Esophagus squamous epithelium (tissue), 5 donors: ENCODE data around the gene SPOCK1. TPM values are rescaled to one million over a fixed set of nuclear protein-coding genes. Genes with fewer than 3 reads are reported as not detected.

Source experiments
- DNase-seq: peaks from one replicate; lab custom pipeline; 2025; lab: John Stamatoyannopoulos, UW
- H3K27ac ChIP-seq, 4 donors: fragments of 200-600 bp; sonication (generic); one replicate each; pipeline ENCODE4 v1.5.1; 2016 to 2019; ENCODE audit warnings: mild to moderate bottlenecking in 1 of 4
- H3K27me3 ChIP-seq, 4 donors: fragments of 200-600 bp; sonication (generic); 1 replicate in 3 of 4; 2 replicates in 1 of 4; pipeline versions ENCODE4 v1.5.1 to v1.6.0; 2017 to 2021; ENCODE audit warnings: antibody characterized with exemption in 1 of 4
- H3K36me3 ChIP-seq, 3 donors: fragments of 200-600 bp; sonication (generic); one replicate each; pipeline ENCODE4 v1.5.1; 2016 to 2019
- H3K4me1 ChIP-seq, 3 donors: fragments of 200-600 bp; sonication (generic); one replicate each; pipeline ENCODE4 v1.5.1; 2017 to 2019
- H3K4me3 ChIP-seq, 4 donors: fragments of 200-600 bp; sonication (generic); 1 replicate in 3 of 4; 2 replicates in 1 of 4; pipeline ENCODE4 v1.5.1; 2016 to 2019; ENCODE audit warnings: mild to moderate bottlenecking in 2 of 4, moderate library complexity in 1 of 4
- H3K9me3 ChIP-seq, 3 donors: fragments of 200-600 bp; sonication (generic); one replicate each; pipeline ENCODE4 v1.5.1; 2016 to 2019
- POLR2A ChIP-seq, 4 donors: fragments of 450-650 bp; IDR thresholded peaks; one replicate each; pipeline ENCODE4 v1.6.1; 2017; ENCODE audit warnings: antibody characterized with exemption in 4 of 4, mild to moderate bottlenecking in 4 of 4, moderate library complexity in 3 of 4
- WGBS, 2 donors: methylation state at CpG; one replicate each; pipeline ENCODE4 v1.1.5; 2018; 5-methylcytosine and 5-hydroxymethylcytosine counted together
- intact Hi-C: fragments of 100-400 bp; cut with DNase I; formaldehyde crosslinking; loops from one replicate; pipeline ENCODE4 v1.15.0; 2022
- total RNA-seq, 4 donors: library from RNA; depleted of rRNA; stranded (reverse); fragments of >200 nt; gene quantifications; one replicate each; pipeline ENCODE4 v1.1.0, GENCODE V29; 2016
- TF ChIP-seq, protein P1 (sequence below), 6 experiments: fragments of 450-650 bp in 4 of 6; fragments of 200-600 bp in 2 of 6; sonication (generic) in 2 of 6; IDR thresholded peaks; one replicate each; pipeline ENCODE4 v1.5.1; 2016 to 2019; ENCODE audit warnings: antibody characterized with exemption in 6 of 6, mild to moderate bottlenecking in 4 of 6, moderate library complexity in 4 of 6
- donor health status: DM: yes; HTN: yes; CAD: no.

SPOCK1 gene
- total RNA-seq, 4 donors from 2014 or later, result 0.99 to 21.9 (median 8.1) TPM

DNA sequence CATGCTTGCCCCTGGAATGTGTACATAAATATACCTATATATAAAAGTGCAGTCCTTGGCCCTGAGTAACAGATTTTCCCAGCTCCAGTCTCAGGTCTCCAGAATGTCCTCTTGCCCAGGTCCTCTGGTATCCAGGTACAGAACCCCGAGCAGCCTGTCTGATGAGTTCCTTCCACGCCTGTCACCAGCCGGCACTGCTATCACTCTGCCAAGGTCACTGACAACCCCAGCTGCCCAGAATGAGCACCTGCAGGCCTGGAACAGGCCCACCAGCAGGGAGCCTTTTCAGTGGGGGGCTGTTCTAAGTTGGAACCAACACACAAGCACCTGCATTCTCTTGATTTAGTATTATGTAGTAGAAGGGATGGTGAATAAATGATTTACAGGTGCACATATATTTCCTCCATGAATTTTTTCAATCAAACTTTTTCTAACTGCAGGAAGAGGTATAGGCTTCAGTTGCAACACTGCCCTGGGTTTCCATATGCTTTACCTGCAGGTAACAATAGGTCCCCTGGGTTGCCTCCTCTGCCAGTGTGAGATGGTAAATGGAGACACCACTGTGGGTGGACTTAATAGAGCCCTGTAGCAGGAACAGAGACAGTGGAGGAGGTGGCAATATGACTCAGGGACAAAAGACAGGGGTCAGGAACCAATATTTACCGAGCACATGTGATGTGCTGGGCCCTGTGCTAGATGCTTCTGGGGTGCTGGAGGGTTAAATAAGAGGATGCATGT, 291.9 kb downstream of the SPOCK1 start:
- intact Hi-C loops, result no loop called here
- DNase-seq, result no peak
- TF ChIP-seq, protein P1, sequence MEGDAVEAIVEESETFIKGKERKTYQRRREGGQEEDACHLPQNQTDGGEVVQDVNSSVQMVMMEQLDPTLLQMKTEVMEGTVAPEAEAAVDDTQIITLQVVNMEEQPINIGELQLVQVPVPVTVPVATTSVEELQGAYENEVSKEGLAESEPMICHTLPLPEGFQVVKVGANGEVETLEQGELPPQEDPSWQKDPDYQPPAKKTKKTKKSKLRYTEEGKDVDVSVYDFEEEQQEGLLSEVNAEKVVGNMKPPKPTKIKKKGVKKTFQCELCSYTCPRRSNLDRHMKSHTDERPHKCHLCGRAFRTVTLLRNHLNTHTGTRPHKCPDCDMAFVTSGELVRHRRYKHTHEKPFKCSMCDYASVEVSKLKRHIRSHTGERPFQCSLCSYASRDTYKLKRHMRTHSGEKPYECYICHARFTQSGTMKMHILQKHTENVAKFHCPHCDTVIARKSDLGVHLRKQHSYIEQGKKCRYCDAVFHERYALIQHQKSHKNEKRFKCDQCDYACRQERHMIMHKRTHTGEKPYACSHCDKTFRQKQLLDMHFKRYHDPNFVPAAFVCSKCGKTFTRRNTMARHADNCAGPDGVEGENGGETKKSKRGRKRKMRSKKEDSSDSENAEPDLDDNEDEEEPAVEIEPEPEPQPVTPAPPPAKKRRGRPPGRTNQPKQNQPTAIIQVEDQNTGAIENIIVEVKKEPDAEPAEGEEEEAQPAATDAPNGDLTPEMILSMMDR (IDR thresholded peaks at IDR 0.05), result no peak
- no peak for TF ChIP-seq POLR2A (IDR thresholded peaks at IDR 0.05)
- H3K9me3 ChIP-seq, result no peaks in the 10 kb centered on the region
- H3K27ac ChIP-seq, result no peak overlapping the region
- H3K27me3 ChIP-seq, result no peaks in the 10 kb centered on the region
- peaks cover 0 to 17% (median 3%) of the 10 kb centered on the region in 3 donors for H3K4me1 ChIP-seq
- H3K4me3 ChIP-seq, result no peak overlapping the region
- H3K36me3 ChIP-seq, result no peaks in the 10 kb centered on the region
- 82% methylated on average over 4 of the region's 4 CpGs; no CpG with 5 or more reads in 1 of the 2 donors for WGBS, 2 donors

DNA sequence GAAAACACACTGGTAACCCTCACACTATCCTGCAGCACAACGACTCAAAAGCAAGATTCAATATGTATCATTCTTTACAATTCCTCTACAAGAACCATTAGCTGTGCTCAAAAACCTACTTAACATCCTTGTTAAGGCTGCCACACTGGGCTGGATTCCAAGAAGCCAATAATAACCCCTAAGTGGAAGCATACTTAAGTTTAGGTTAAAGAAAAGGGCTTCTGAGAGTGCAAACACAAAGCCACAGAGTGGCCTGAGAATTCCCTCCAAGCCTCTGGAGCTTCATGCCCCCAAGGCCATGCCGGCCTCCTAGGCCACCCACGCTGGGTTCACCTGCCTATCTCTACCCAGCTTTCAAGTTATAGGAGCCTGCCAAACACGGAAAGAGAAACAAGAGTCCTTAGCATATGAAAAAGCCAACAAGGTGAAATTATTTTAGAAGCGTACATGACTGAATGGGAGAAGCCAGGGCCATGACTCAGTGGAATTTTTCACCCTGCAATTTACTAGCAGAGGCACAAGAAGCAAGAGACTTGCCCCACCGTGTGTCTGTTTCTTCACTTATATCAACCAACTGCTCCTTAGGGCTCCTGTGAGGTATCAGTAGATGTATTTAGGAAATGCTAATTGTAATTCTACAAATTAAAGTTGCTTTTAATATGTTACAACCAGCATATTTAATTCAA, 293.0 kb downstream of the SPOCK1 start:
- intact Hi-C loops, result no loop called here
- Histone ChIP-seq H3K4me3 (no peak overlapping the region), H3K4me1 (peaks cover 0 to 17% (median 3%) of the 10 kb centered on the region in 3 donors), H3K36me3 (no peaks in the 10 kb centered on the region), H3K27ac (no peak overlapping the region), H3K9me3 (no peaks in the 10 kb centered on the region), H3K27me3 (no peaks in the 10 kb centered on the region)
- 35 to 49% methylated on average over 6 of the region's 6 CpGs for WGBS, 2 donors
- DNase-seq, result no peak
- TF ChIP-seq POLR2A (IDR thresholded peaks at IDR 0.05), result no peak
- TF ChIP-seq, protein P1 (IDR thresholded peaks at IDR 0.05), result no peak

DNA sequence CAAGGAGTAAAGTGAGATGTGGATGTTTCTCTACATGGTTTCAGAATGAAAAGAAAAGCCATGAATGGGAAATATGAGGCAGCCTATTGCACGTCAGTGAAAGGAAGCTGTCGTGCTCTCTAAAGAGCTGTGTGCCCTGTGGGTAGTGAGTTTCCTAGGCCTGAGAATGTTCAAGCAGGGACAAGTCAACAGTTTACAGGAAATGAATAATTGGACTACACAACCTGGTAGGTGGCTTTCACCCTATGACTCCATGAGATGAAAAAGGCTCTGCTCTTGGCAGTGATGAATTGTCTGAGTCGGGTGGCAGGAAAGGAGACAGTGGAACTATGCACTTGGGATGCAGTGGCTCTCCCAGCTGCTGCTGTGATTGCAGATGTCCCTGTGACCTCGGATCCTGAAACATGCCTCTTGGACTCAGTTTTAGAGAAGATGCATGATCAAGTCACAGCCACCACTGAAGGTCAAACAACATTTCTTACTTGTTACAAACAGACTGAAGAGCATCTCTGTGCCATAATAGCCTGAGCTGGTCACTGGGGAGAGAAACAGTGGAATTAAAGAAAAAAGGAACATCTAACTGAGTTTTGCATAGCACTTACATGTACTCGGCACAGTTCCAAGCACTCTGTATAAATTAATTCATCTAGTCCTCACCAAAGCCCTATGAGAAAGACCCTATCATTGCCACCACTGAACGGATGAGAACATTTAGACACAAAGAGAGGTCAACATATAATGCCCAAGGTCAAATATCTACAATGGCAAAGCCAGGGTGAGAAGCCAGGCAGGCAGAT, 293.7 kb downstream of the SPOCK1 start:
- WGBS, 2 donors, result 39 to 56% methylated on average over 4 to 6 of the region's 6 CpGs
- Histone ChIP-seq H3K4me3 (no peak overlapping the region), H3K9me3 (no peaks in the 10 kb centered on the region), H3K4me1 (peaks cover 0 to 17% (median 3%) of the 10 kb centered on the region in 3 donors), H3K36me3 (no peaks in the 10 kb centered on the region), H3K27ac (no peak overlapping the region), H3K27me3 (no peaks in the 10 kb centered on the region)
- no peak for TF ChIP-seq POLR2A (IDR thresholded peaks at IDR 0.05)
- TF ChIP-seq, protein P1 (IDR thresholded peaks at IDR 0.05), result no peak
- DNase-seq, result no peak
- intact Hi-C loops, result no loop called here

DNA sequence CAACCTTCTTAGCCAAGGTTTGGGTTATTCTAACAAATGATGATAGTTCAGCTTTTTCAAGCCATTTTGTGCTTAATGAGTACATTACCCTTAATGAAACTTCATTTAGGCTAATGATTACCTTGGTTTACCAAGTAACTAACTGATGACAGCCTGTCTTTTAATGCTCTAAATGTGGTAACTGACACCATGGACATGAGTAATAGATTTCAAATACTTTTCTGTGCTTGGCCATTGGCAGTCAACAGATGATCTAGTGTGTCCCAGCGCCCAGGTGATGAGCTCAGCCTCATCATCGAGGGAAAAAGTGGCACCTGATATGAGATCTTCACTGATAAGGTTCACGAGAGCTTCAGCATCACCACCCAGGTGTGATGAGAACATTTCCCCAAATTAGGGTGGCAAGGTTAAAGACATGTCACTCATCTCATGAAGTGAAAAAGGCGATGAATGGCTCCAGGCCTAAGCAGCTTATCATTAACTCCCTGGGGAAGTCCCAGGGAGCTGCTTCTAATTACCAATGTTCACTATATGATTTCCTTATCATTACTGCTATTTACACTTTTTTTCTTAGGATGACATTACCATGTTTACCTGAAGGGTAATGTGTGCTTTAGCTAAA, 296.0 kb downstream of the SPOCK1 start:
- Histone ChIP-seq H3K4me1 (peaks cover 0 to 17% (median 3%) of the 10 kb centered on the region in 3 donors), H3K27ac (no peak overlapping the region), H3K36me3 (no peaks in the 10 kb centered on the region), H3K9me3 (no peaks in the 10 kb centered on the region), H3K27me3 (no peaks in the 10 kb centered on the region), H3K4me3 (no peak overlapping the region)
- 67 to 87% methylated on average over 4 of the region's 4 CpGs for WGBS, 2 donors
- TF ChIP-seq POLR2A (IDR thresholded peaks at IDR 0.05), result no peak
- TF ChIP-seq, protein P1 (IDR thresholded peaks at IDR 0.05), result no peak
- intact Hi-C loops, result no loop called here
- DNase-seq, result no peak
